Measurements from ENCODE around the gene LALBA.
"Not testable (repeated sequence)": the region's sequence is repeated elsewhere in the genome, so short reads cannot be mapped to it uniquely, and the experiment has no call there.

Gene LALBA
- total RNA-seq: 0 to 0.03 (median 0) reads per million in 18 experiments

DNA sequence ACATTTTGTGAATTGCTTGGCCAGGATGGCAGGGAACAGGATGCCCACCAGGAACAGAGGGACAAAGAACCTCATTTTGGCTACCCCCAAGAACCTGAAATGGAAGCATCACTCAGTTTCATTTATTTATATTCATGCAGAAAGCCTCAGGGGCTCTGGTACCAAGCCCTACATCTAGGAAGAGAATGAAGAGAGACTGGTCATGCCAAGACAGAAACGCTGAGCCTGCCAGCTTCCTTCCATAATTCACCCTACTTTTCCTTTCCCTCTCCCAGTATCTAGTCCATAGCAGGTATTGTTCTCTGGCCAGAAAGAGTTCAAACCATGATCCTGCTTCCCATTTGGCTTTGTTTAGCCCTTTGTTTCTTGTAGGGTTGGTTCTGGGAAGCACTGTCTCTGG, at the start of gene LALBA:
TSS of gene LALBA (minus strand) at position 101 of the 400 bp plus-strand sequence. CDS start at position 75, 26 bp downstream.
- DNase-seq: no peak

DNA sequence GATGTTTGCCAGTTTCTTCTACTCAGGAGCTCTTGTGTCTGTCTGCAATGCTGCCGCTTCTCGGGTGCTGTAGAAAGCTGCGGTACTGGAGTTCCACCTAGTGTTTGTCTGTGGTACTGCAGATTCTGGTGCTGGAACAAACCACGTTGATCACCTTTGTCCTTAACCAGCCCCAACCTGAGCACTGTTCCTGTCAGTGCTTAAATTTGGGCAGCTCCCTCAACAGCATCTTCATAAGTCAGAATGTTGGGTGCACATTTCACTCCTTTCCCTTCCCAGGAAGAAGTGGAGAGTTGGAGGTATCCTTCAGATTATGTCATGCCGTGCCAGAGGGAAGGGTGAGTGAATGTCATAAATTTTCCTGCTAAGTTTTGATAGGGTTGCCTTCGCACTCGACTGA, 48.7 kb upstream of the LALBA start:
- DNase-seq: peak; percentile 67 to 74

DNA sequence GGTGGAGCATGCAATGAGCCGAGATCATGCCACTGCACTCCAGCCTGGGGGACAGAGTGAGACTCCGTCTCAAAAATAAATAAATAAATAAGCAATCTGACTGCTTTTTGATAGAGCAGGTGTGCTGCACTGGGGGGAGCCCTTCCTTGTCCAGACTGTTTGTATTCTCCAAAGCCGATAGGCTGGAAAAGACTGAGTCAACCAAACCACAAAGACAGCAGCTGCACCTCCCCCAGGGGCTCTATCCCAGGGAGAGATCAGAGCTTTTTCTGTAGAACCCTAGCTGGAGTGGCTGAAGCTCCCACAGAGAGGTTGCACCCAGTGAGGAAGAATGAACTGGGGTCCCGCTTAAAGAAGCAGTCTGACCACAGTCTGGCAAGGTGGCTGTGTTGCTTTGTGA, 45.8 kb upstream of the LALBA start:
- no peak for DNase-seq

DNA sequence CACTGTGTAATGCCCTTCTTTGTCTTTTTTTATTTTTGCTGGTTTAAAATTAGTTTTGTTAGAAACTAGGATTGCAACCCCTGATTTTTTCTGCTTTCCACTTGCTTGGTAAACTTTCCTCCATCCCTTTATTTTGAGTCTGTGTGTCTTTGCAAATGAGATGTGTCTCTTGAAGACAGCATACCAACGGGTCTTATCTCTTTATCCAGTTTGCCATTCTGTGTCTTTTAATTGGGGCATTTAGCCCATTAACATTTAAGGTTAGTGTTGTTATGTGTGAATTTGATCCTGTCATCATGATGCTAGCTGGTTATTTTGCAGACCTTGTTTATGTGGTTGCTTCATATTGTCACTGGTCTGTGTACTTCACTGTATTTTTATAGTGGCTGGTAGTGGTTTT, 43.5 kb upstream of the LALBA start:
- DNase-seq: no peak

DNA sequence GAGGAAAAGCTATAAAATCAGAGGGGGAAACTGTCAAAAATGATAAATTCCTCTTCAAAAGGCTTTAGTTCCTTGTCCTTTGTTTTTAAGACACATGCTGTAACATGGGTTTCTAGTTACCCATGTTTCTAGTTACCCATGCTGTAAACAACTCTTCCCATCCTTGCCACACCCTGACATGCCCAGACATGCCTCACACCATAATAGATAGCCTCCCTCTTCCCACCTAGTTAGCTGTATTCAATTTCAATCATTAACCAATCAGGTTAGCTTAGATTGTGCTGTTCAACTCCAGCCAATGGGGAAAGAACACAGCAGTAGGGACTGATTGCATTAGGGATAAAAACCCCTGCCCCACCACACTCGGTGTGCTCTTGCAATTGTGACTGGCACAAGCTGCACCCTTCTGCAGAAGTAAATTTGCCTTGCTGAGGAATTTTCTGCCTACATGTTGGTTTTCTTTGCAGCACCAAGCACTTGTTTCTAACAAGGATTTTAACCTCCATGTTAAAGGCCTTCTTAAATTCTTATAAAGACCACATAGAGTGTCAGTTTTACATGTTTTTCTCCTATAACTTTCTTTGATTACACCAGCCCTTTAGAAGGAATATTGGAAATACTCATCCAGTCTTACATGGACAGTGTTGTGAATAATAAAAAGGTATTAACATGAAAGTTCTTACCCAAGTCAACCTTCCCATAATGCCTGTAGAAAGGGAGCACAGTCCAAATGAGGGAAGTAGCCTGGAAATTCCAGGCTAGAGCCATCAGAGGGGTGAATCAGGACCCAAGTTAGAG, 32.5 kb upstream of the LALBA start:
- DNase-seq: no peak

DNA sequence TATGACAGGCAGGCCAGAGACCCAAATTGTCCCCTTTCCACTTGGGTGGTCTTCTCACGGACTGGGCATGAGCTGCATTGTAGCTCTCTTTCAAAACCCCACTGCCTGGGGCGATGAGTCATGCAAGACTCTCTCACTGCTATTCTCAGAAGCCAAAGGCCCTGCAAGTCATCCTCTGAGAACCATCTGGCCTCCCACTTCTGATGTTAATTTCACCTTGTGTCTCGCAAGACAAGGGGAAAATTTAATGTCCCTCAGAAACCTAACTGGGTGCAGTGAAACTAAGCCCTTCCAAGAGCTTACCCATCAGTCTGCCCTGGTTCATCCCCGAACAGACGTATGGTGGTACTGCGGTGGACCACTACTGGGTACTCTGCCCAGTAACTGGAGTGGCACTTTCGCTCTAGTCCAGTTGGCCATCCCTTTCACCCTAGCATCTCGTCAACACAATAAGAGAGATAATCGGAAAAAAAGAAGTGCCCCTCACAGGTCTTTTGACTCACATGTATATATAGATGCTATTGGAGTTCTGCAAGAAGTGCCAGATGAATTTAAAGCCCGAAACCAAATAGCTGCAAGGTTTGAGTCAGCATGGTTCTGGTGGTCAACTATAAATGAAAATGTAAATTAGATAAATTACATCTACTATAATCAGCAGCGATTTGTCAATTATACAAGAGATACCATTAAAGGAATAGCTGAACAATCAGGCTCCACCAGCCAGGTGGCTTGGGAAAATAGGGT, 31.3 kb upstream of the LALBA start:
- DNase-seq: no peak

DNA sequence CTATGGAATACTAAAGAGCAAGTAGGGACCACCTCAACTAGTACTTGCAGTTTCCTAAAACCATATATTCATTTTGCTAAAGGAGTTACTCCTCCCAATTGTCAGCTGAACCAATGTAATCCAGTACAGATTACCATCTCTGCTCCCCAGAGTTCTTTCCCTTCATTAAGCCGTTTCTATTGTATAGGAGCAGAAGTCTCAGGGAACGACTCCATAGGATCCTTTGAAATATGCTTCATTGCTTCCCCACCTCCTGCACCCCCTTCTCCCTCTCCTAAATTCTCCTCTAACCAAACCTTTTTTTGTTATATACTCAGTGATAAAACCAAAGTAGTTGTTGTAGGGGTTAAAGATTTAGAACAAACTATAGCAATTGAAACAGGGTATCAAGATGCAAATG, 30.7 kb upstream of the LALBA start:
- DNase-seq: no peak

DNA sequence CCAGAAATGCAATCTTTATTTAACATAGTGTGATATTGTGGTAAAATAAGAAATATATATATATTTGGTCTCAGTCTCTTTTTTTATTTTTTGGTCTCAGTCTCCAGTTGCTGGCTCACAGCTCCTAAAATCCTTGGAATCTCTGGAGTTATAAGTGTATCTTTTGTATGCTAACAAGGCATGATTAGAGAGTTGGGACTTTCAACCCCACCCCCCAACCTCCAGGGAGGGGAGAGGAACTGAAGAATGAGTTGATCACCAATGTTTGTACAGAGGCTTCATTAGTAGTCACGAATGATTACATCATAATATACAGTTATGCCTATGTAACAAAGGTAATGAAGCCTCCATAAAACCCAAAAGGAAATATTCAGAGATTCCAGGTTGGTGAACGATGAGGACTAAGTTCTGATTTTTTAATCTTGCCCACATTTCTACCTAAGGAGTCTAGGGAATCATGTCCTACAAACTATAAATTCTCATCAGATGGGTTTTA, 22.8 kb upstream of the LALBA start:
- no peak for DNase-seq

DNA sequence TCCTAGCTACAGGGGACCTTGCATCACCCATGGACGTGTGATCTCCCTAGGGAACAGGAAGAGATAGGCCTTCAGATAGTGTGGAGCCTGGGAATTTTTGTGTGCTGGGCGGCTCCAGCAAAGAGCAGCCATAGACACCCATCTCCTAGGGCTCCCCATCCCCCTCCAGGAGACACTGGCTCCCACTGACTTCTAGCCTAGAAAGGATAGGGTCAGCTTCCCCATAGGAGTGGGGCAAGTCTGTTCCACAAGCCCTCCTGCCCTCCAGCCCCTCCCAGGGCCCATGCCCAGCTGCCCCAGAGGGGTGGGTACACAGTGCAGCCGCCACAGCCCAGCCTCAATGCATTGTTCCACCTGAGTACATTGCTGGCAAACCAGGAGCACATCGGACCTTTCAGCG, 16.5 kb upstream of the LALBA start:
- no peak for DNase-seq

DNA sequence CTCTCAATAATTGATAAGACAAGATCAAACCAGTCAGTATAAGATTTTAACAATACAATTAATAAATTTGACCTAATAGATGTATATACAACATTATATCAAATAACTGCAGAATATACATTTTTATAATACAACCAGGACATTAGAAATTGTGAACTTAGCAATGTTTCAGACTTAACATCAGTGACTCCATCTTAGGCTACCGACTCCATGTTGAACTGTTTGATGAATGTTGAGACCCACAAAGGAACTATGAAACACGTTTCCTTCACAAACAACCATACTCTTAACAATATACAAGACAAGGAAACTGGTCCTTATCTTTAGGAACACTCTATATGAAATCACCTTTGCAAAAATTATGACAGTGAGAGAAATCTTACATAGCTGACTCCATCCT, 13.9 kb upstream of the LALBA start:
- DNase-seq: no peak

DNA sequence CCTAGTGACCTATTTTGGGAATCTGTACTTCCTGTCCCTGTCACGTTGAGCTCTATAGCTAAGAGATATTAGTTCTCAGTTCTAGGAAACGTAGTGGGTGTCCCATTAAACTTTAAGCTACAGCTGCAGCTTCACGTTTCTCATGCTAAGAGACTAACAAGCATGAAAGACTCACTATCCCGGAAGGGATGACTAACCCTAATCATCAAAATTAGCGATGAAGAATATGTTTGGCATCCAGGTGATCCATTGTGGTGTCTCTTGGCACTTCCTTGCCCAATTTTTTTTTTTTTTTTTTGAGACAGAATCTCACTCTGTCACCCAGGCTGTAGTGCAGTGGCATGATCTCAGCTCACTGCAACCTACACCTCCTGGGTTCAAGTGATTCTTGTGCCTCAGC, 11.0 kb upstream of the LALBA start:
- no peak for DNase-seq

DNA sequence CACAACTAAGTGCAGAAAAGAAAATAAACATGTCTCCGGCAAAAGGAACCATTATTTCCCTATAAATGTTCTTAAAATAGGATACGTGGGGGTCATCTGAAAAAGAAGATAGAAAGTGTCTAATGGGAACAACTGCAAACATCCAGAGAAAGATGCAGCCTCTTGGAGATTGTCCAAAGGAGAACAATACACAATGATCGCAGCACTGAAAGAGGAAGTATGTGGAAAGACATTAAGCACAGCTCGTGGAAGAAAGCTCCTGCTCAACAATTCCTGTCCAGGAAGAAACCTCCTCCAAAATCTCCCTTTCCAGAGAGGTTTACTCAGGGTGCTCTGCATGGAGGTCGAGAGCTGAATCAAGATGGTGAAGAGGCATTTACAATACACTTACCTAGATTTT, 2.5 kb upstream of the LALBA start:
- DNase-seq: no peak

DNA sequence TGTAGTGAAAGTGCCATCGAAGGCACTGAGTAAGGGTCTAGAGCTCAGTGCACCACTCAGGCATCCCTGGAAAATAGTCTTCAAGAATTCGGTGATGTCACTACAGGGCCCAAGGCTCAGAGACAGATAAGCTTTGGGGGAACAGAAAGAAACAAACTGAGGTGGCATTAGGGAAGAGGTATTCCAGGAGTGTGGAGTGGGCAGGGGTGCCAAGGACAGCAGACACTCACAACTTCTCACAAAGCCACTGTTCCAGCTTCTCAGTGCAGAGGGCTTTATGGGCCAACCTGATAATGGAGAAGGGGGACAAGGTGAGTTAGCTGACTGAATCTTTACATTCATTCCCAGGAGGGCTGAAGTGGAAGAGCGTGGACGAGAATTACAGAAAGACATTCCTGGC, 2.1 kb downstream of the LALBA start:
- no peak for DNase-seq

DNA sequence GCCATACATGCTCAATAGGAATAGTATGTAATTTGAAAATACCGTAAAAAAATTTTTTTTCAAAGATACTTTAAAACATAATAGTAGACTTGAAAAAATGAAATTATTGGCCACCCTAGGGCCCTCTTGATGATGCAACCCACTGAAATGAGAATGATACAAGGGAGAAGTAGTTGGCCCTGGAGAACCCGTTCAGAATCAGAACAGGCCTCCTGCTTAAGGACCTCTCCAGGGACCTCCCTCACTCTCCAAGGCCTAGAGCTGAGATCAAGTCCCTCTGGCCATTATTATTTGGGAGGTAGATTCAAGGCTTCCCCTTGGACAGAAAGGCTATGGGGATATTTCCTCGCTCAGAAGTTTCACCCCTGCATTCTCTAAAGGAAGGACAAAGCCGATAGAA, 11.9 kb downstream of the LALBA start:
- DNase-seq: no peak

DNA sequence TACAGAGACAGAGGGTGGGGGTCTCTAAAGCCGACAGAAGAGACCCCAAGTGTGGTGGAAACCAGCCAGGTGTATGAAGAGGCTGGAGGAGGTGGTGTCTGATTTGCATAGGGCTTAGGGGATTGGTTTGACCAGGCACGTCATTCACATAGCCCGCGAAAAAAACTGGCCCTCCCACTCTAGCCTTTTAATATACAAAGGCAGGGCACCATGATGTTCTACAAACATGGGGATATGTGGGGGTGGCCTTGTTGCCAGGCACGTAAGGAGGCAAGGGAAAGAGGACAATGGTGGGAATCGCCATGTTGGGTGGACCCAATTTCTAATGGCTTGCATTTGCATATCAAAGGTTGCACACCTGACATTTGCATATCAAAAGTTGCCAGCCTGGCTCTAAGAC, 13.2 kb downstream of the LALBA start:
- DNase-seq: no peak

DNA sequence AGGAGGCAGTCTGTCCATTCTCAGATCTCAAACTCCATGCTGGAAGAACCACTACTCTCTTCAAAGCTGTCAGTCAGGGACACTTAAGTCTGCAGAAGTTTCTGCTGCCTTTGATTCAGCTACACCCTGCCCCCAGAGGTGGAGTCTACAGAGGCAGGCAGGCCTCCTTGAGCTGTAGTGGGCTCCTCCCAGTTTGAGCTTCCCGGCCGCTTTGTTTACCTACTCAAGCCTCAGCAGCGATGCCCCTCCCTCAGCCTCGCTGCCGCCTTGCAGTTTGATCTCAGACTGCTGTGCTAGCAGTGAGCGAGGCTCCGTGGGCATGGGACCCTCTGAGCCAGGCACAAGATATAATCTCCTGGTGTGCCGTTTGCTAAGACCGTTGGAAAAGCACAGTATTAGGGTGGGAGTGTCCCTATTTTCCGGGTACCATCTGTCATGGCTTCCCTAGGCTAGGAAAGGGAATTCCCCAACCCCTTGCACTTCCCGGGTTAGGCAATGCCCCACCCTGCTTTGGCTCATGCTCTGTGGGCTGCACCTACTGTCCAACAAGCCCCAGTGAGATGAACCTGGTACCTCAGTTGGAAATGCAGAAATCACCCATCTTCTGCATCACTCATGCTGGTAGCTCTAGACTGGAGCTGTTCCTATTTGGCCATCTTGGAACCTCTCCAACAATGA, 16.0 kb downstream of the LALBA start:
- not testable (repeated sequence) for DNase-seq

DNA sequence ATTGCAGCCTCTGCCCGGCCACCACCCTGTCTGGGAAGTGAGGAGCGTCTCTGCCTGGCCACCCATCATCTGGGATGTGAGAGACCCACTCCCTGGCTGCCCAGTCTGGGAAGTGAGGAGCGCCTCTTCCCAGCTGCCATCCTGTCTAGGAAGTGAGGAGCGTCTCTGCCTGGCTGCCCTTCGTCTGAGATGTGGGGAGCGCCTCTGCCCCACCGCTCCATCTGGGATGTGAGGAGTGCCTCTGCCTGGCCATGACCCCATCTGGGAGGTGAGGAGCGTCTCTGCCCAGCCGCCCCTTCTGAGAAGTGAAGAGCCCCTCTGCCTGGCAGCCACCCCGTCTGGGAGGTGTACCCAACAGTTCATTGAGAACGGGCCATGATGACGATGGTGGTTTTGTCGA, 18.2 kb downstream of the LALBA start:
- not testable (repeated sequence) for DNase-seq

DNA sequence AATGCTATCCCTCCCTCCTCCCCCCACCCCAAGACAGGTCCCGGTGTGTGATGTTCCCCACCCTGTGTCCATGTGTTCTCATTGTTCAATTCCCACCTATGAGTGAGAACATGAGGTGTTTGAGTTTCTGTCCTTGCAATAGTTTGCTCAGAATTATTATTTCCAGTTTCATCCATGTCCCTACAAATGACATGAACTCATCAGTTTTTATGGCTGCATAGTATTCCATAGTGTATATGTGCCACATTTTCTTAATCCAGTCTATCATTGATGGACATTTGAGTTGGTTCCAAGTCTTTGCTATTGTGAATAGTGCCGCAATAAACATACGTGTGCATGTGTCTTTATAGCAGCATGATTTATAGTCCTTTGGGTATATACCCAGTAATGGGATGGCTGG, 22.8 kb downstream of the LALBA start:
- DNase-seq: not testable (repeated sequence)

DNA sequence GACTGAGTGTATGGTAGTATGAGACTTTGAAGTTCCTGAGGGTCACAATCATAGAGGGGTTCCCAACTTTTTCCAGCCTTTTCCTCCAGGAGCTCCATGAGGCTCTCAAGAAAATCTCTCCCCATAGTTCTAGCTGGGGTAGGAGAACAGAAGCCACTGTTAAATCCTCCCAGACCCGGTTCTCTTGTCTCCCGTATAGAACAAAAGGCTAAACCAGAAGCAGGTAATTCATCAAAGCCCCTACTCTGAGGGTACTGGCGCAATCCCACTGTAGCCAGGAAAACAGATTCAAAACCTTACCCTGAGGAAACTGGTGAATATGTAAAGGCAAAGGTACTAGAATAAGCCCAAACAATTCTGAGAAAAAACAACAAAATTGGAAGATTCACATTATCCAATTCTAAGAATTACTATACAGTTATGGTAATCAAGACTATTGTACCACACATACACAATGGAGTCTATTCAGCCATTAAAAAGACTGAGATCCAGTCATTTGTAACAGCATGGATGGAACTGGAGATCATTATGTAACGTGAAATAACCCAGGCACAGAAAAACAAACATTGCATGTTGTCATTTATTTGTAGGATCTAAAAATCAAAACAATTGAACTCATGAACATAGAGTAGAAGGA, 23.9 kb downstream of the LALBA start:
- DNase-seq: no peak

DNA sequence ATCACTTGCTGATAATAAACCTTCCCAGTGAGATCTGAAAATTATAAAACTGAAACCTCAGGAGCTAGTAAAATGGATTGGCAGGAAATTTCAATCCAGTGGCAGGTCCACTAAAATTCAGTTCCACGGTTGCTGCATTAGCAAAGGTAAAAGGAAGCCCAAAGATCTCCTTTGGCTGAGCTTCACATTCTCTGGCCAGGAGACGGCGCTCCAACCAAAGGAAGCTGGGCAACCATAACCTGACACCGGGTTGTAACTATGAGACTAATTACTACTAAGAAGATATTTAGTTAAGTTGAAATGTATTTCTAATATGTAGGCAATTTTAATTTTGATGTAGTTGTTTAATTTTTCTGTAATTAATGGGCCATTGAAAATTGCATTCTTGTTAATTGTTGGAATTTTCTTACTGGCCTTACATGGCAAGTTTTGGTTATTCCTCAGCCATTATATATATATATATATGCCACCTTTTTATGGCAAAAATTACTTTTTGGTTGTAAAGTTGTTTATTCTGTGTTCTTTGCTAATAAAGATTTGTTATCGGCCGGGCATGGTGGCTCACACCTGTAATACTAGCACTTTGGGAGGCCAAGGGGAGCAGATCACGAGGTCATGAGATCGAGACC, 27.4 kb downstream of the LALBA start:
- peak; percentile 28 to 29 for DNase-seq

DNA sequence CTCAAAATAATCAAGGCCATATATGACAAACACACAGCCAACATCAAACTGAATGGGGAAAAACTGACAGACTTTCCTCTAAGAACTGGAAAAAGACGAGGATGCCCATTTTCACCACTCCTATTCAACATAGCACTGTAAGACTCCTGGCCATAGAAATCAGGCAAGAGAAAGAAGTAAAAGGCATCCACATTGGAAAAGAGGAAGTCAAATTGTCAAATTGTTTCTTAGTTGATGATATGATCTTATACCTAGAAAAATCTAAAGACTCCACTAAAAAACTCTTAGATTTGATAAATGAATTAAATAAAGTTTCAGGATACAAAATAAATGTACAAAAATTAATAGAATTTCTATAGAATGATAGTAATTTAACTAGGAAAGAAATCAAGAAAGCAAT, 33.2 kb downstream of the LALBA start:
- DNase-seq: no peak

DNA sequence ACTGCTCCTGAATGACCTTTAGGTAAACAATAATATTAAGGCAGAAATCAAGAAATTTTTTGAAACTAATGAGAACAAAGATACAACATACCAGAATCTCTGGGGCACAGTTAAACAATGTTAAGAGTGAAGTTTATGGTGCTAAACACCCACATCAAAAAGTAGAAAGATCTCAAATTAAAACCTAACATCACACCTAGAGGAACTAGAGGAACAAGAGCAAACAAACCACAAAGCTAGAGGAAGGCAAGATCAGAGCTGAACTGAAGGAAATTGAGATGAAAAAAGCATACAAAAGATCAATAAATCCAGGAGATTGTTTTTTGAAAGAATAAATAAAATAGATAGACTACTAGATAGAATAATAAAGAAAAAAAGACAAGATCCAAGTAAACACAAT, 37.2 kb downstream of the LALBA start:
- no peak for DNase-seq
